ENCODE data around the gene PFN3.

GRCh38 chr5:177430140-177430951 is 29.9 kb upstream of the PFN3 start:
- TF ChIP-seq CTCF (conservative IDR thresholded peaks at IDR 0.05; ENCODE audit: low read depth in 2 of 2) (no peak), ETS1 (IDR thresholded peaks at IDR 0.05) (no peak), POLR2AphosphoS5 (IDR thresholded peaks at IDR 0.05; ENCODE audit: low read depth) (no peak), EZH2phosphoT487 (IDR thresholded peaks at IDR 0.05; ENCODE audit: unreplicated experiment) (no peak), REST (IDR thresholded peaks at IDR 0.05; ENCODE audit: unreplicated experiment) (no peak), EZH2 (IDR thresholded peaks at IDR 0.05; ENCODE audit: low read depth, unreplicated experiment) (no peak), CREB1 (CRISPR knock-in tag; IDR thresholded peaks at IDR 0.05; ENCODE audit: low read depth) (no peak), STAT1 (IDR thresholded peaks at IDR 0.05; ENCODE audit: unreplicated experiment) (no peak), NANOG (IDR thresholded peaks at IDR 0.05; ENCODE audit: borderline replicate concordance) (no peak), JUNB (IDR thresholded peaks at IDR 0.05; ENCODE audit: unreplicated experiment) (no peak), ZNF331 (CRISPR knock-in tag; IDR thresholded peaks at IDR 0.05; ENCODE audit: low read depth) (no peak), ZNF114 (CRISPR knock-in tag; IDR thresholded peaks at IDR 0.05) (no peak), ZNF462 (CRISPR knock-in tag; IDR thresholded peaks at IDR 0.05) (no peak)

Measured in GM23338 (cell line).